MG63 (cell line): ENCODE data around the gene STK17B. TPM values are rescaled to one million over a fixed set of nuclear protein-coding genes. Genes with fewer than 3 reads are reported as not detected.
"Not testable (repeated sequence)": the region's sequence is repeated elsewhere in the genome, so short reads cannot be mapped to it uniquely, and the experiment has no call there.

Experiments used
- DNase-seq: peaks from one replicate; pipeline ENCODE4 v3.0.0-alpha.2; 2020
- H3K27me3 ChIP-seq: fragments of 250-450 bp; sonication (Bioruptor Pico); 2 replicates; pipeline ENCODE4 v1.5.1; 2020; ENCODE audit warnings: mild to moderate bottlenecking, moderate library complexity
- H3K36me3 ChIP-seq: fragments of 250-450 bp; sonication (Bioruptor Pico); 2 replicates; pipeline ENCODE4 v1.5.1; 2020; ENCODE audit warnings: mild to moderate bottlenecking, moderate library complexity
- H3K4me3 ChIP-seq: fragments of 250-450 bp; sonication (Bioruptor Pico); 2 replicates; pipeline ENCODE4 v1.5.1; 2020; ENCODE audit warnings: mild to moderate bottlenecking, moderate library complexity
- H3K9me3 ChIP-seq: fragments of 250-450 bp; sonication (Bioruptor Pico); 2 replicates; pipeline ENCODE4 v1.5.1; 2020; ENCODE audit warnings: mild to moderate bottlenecking, moderate library complexity
- total RNA-seq: library from RNA; depleted of rRNA; stranded (reverse); fragments of >200 nt; shearing (Covaris generic); gene quantifications from 2 replicates; pipeline ENCODE4 v1.2.3, GENCODE V29; 2014; ENCODE audit warnings: low replicate concordance; rRNA removed

STK17B gene
- total RNA-seq, 1 experiment from 2014 or later: 49.2 TPM

DNA sequence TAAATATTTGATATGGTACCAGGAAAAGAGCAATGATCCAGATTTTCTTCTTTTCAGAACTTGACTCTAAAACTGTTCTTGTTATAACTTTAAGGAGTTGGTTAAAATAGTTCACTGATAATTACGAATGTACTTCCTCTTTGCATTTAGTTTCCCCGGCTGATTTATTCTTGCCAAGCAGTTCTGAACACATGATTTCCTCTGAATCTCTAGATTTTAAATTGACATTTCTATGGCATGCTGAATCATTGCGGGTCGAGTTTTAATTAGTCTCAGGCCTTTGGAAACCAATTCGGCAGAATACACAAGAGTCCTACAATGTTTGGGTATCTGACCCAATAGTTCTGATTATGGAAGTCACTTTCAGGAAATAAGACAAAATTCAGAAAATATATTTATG, 65.4 kb downstream of the STK17B start:
- no peak overlapping the region for H3K4me3 ChIP-seq
- no peak for DNase-seq
- no peaks in the 10 kb centered on the region; the same call in 1 of the 2 replicates for H3K9me3 ChIP-seq
- no peaks in the 10 kb centered on the region for H3K36me3 ChIP-seq
- H3K27me3 ChIP-seq: no peaks in the 10 kb centered on the region

DNA sequence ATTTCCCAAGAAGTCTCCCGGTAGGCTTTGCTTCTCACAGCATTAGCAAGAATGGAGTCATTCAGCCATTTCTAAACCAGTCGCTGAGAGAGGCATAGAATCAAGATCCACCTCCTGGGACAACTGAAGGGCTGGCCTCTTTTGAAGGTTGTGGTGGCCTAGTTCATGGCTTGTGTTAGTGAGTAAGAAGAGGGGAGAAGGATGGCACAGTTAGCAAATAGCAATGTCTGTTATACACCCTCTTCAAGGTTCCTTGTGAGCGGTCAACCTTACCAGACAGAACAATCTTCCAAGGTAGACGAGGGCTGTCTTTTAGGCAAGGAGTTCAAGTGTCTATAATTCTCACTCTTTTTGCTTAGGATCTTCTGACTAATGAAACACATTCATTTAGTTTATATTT, 67.3 kb downstream of the STK17B start:
- Histone ChIP-seq H3K4me3 (no peak overlapping the region), H3K9me3 (no peaks in the 10 kb centered on the region; the same call in 1 of the 2 replicates), H3K36me3 (no peaks in the 10 kb centered on the region), H3K27me3 (no peaks in the 10 kb centered on the region)
- DNase-seq: no peak

- Histone ChIP-seq H3K9me3 (no peaks in the 10 kb centered on the region; the same call in 1 of the 2 replicates), H3K36me3 (no peaks in the 10 kb centered on the region), H3K4me3 (no peak overlapping the region), H3K27me3 (no peaks in the 10 kb centered on the region)
- DNase-seq: no peak
Observed at GRCh38 chr2:196103626-196104025, 67.8 kb downstream of the STK17B start.

DNA sequence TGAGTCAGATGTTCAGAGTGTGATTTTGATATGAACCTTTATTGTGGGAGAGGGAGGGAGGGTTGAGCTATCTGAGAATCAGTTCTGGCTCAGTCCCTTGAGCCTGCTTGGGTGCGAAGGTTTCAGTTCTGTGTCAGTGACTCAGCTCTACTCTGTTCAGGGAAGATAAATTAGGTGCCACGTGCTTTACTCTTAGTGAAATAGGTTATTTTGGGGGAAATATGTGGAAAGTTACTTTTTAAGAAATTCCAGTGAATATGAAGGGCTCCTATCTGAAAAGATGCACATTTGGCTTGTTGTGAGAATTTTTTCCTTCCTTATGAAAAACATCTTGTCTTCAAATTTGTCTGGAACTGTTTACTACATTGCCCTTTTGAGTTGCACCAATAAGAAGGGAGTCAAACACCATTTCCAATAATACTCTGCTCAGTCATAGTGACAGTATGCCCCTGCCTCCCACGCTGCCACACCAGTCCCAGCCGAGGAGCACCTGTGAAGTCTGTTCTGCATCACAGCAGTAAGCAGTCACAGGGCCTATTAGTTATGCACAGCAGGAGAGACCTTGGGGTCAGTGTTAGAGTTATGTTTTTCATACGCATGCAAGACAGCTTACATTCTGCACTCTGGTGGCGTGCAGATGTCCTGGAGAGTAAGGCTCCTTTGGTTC, 69.9 kb downstream of the STK17B start:
- Histone ChIP-seq H3K9me3 (no peaks in the 10 kb centered on the region; the same call in 1 of the 2 replicates), H3K27me3 (no peaks in the 10 kb centered on the region), H3K36me3 (no peaks in the 10 kb centered on the region), H3K4me3 (no peak overlapping the region)
- DNase-seq: no peak

DNA sequence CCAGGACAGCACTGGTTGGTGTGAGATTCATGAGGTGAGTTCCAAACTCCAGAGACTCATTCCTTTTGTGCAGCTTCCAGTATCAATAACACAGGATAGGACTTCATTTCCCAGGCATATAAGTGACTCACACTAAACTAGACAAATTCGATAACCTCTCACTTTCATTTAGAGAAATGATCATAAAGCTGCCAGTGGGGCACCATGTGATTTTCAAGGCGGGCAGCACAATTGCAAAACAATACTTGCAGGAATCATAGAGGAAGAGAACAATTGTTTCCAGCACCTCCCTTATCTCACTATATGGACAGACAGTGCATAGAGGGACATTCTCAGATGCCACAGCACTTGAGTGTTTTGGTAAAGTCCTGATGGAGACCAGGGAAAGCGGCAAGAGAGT, 71.5 kb downstream of the STK17B start:
- DNase-seq: no peak
- H3K36me3 ChIP-seq: no peaks in the 10 kb centered on the region
- H3K27me3 ChIP-seq: no peaks in the 10 kb centered on the region
- H3K9me3 ChIP-seq: peaks cover 3% of the 10 kb centered on the region; the same call in 1 of the 2 replicates
- no peak overlapping the region for H3K4me3 ChIP-seq

DNA sequence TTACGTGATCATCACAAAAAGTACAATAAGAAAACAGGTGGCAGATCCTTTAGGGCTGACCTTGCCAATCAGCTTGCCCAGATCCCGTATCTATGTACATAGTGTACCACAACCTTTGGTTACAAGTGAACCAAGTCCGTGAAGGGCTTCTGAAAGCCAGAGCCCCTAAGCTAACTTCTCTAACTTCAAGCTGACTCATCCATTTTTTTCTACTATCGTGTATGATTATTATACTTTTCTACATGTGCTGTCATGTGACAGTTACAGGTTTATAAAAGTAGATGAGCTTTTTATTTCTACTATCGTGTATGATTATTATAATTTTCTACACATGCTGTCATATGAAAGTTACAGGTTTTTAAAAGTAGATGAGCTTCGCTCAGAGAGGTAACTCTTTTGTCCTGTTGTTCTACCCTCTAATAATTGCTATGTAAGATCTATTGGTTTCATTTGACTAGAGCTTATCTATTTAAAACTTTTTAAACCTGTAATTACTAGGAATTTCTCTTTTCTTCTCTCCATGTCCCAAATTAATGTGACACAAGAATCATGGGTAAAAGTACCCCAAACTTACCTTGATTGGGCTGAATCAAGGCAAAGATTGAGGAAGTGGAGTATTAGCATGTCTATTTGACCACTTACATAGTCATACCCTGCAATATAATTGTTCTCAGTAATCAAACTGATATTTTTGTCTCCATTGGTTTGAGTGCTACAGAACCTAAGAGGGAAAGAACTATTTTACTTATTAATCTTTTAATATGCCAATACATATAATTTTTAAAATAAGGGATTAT, 73.3 kb downstream of the STK17B start:
- peaks cover 3% of the 10 kb centered on the region; the same call in 1 of the 2 replicates for H3K9me3 ChIP-seq
- H3K36me3 ChIP-seq: no peaks in the 10 kb centered on the region
- H3K4me3 ChIP-seq: no peak overlapping the region
- DNase-seq: no peak
- H3K27me3 ChIP-seq: no peaks in the 10 kb centered on the region

GRCh38 chr2:196096982-196097745, 74.2 kb downstream of the STK17B start:
- Histone ChIP-seq H3K36me3 (no peaks in the 10 kb centered on the region), H3K4me3 (no peak overlapping the region), H3K9me3 (peaks cover 3% of the 10 kb centered on the region; the same call in 1 of the 2 replicates), H3K27me3 (no peaks in the 10 kb centered on the region)
- DNase-seq: no peak

DNA sequence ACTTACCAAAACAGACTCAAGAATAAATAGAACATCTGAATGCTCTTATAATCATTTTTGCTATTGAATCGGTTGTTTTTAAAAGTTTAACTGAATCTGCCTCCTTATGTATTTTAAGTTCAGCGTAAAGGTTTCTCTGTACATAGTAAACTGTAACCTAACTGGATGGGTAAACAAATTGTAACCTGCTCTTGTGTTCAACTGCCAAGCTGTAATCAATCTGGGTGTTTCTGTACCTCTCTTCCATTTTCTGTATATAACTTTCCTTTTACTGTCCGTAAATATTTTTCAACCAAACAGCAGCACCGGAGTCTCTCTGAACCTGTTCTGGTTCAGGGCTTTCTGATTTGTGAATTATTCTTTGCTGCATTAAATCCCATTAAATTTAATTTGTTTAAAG, 75.1 kb downstream of the STK17B start:
- no peak for DNase-seq
- H3K36me3 ChIP-seq: no peaks in the 10 kb centered on the region
- no peak overlapping the region for H3K4me3 ChIP-seq
- no peaks in the 10 kb centered on the region for H3K27me3 ChIP-seq
- H3K9me3 ChIP-seq: peaks cover 3% of the 10 kb centered on the region; the same call in 1 of the 2 replicates

DNA sequence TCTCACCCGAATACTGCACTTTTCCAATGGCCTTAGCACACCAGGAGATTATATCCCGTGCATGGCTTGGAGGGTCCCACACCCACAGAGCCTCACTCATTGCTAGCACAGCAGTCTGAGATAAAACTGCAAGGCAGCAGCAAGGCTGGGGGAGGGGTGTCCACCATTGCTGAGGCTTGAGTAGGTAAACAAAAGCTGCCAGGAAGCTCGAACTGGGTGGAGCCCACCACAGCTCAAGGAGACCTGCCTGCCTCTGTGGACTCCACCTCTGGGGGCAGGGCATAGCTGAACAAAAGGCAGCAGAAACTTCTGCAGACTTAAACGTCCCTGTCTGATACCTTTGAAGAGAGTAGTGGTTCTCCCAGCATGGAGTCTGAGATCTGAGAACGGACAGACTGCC, 81.9 kb downstream of the STK17B start:
- not testable (repeated sequence) for DNase-seq, H3K36me3 ChIP-seq, H3K9me3 ChIP-seq, H3K4me3 ChIP-seq, H3K27me3 ChIP-seq

GRCh38 chr2:196088203-196088602, 83.2 kb downstream of the STK17B start:
- Histone ChIP-seq H3K9me3 (peaks cover 3% of the 10 kb centered on the region; the same call in 1 of the 2 replicates), H3K4me3 (no peak overlapping the region), H3K27me3 (no peaks in the 10 kb centered on the region), H3K36me3 (no peaks in the 10 kb centered on the region)
- DNase-seq: peak; percentile 13

DNA sequence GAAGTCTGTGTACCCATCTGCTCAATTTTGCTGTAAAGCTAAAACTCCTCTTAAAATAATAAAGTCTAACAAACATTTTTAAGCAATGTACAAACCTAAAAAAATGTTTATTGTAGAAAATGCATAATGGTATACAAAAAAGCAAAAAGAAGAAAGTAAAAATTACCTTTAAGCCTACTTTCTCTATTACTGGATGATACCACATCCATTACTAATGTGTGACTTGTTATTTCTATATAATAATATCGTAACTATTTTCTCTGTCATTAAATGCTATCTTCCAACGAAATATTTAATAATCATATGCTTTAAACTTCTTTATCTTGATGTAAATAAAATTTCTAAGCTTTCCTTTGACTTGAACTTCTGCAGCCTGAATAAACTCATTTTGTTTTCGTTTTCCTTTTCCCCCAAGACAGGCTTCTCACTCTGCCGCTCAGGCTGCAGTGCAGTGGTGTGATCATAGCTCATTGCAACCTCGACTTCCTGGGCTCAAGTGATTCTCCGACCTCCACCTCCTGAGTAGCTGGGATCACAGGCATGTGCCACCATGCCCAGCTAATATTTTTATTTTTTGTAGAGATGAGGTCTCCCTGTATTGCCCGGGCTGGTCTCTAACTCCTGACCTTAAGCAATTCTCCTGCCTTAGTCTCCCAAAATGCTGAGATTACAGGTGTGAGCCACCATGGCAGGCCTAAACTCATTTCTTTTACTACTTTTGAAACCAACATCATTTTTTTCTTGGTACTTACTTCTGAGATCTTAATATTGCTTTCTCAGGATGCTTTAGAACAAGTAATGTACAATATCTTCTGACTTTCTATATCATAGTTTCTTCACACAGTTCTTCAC, 84.6 kb downstream of the STK17B start:
- DNase-seq: no peak
- H3K9me3 ChIP-seq: peaks cover 3% of the 10 kb centered on the region
- H3K36me3 ChIP-seq: no peaks in the 10 kb centered on the region
- H3K4me3 ChIP-seq: no peak overlapping the region
- no peaks in the 10 kb centered on the region for H3K27me3 ChIP-seq

DNA sequence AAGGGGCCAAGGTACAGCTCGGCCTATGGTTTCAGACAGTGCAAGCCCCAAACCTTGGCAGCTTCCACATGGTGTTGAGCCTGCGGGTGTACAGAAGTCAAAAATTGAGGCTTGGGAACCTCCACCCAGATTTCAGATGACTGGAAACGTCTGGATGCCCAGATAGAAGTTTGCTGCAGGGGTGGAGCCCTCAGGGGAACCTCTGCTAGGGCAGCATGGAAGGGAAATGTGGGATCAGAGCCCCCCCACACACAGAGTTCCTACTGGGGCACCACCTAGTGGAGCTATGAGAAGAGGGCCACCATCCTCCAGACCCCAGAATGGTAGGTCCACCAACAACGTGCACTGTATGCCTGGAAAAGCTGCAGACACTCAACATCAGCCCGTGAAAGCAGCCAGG, 87.8 kb downstream of the STK17B start:
- no peak overlapping the region for H3K4me3 ChIP-seq
- DNase-seq: no peak
- H3K9me3 ChIP-seq: peaks cover 3% of the 10 kb centered on the region
- no peaks in the 10 kb centered on the region for H3K27me3 ChIP-seq
- H3K36me3 ChIP-seq: no peaks in the 10 kb centered on the region

Other genes with a start within 250 kb of the STK17B start
- gene DNAH7, start 102.7 kb downstream of the STK17B start, total RNA-seq: 0.43 TPM in 1 of 2 replicates, not detected in the other